HG03196 (cell line): ENCODE data around the gene KLHL40.

Experiments used
- ATAC-seq: cut with Tn5 transposase; IDR thresholded peaks from one replicate; pipeline ENCODE4 v1.9.1; 2021; ENCODE audit not compliant: unreplicated experiment

Gene KLHL40

DNA sequence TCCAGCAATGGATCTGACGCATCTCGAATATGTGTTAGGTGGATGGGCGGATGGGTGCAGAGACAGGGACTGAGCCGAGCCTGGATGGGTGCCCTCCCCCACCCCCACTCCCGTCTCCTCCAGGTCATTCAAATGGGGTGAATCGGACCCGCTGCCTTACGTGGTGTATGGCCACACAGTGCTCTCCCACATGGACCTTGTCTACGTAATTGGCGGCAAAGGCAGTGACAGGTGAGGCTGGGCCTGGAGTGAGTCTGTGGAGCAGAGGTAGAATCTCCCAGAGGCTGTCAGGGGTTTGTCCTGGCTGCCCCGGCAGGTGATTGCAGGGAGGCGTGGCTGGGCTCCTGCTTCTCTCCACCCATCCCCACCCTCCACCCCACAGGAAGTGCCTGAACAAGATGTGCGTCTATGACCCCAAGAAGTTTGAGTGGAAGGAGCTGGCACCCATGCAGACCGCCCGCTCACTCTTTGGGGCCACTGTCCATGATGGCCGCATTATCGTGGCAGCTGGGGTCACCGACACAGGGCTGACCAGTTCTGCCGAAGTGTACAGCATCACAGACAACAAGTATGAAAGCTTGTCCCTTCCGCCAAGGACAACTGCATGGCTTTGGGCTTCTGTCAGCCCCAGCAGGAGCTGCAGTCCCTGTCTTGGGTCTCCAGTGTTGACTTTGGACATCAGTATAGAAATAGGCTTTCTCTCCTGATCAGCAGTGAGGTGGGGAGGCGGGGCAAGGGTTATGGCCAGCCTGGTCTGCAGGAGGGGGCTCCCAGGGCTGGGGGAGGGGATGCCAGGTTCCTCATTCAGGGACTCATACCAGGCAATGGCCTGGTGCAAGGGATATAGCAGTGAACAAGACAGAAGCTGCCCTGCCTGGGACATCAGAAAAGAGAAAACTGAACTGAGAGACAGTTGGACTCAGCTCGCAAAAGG is 3.4 kb downstream of the KLHL40 start:
- ATAC-seq, result no peak

GRCh38 chr3:42689421-42690014 is 4.2 kb downstream of the KLHL40 start:
- ATAC-seq, result no peak

GRCh38 chr3:42690191-42690590 is 4.9 kb downstream of the KLHL40 start:
- no peak for ATAC-seq

GRCh38 chr3:42690766-42691680 is 5.7 kb downstream of the KLHL40 start:
- ATAC-seq, result no peak

DNA sequence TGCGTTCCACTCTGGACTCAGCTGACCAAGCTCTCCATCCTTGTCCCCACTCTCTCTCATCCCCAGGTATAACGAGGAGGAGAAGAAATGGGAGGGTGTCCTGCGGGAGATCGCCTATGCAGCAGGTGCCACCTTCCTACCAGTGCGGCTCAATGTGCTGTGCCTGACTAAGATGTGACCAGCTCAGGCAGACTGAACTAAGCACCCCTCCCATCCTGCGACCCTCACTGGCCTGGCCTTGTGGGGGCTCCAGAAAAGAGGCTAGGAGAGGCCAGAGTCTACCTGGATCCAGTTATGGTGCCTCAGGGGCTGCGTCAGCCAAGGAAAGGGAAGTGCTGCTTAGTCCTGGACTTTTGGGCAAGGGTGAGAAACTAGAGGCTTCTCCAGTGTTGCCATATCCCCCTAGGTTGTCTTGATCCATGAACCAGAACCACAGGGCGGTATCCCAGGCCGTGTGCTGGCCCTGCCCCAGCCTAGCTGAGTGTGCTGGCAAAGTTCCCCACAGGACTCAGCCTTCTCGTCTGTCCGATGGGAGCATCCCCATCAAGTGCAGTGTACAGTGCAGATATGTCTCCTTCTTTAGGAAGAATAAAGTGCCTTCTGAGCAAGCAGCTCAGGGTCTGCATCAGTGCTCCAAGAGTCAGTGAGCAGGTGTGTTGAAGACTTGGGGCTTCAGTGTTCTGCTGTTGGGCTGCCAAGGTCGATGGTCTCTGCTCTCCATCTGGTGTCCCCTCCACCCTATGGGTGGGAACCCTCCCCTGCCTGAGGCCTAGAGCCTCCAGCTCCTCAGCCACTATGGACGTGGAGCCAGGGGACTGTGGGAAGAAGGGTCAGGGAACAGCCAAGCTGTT is 6.7 kb downstream of the KLHL40 start:
- ATAC-seq, result no peak

- no peak for ATAC-seq
These were observed 7.6 kb downstream of the KLHL40 start for GRCh38 chr3:42692667-42693529.

GRCh38 chr3:42693530-42693930 is 8.2 kb downstream of the KLHL40 start:
- ATAC-seq, result no peak

DNA sequence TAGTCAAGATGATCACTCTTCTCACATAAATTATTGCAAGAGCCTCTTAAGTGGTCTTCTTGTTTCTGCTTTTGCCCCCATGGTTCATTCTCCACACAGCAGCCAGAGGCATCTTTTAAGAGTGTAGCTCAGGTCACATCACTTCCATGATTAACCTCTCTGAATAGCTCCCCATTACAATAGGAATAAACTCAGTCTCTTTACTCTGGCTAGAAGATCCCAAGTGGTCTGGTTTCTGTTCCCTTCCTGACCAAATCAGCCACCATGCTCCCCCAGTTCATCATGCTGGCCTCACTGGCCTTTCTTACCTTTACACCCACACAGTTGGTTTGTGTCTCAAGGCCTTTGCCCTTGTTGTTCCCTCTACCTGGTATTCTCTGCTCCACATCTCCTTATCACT is 9.0 kb downstream of the KLHL40 start:
- ATAC-seq, result no peak

- ATAC-seq, result no peak
These were observed 11.3 kb downstream of the KLHL40 start for GRCh38 chr3:42696356-42697288.

GRCh38 chr3:42697289-42698051 is 12.1 kb downstream of the KLHL40 start:
- ATAC-seq, result no peak

DNA sequence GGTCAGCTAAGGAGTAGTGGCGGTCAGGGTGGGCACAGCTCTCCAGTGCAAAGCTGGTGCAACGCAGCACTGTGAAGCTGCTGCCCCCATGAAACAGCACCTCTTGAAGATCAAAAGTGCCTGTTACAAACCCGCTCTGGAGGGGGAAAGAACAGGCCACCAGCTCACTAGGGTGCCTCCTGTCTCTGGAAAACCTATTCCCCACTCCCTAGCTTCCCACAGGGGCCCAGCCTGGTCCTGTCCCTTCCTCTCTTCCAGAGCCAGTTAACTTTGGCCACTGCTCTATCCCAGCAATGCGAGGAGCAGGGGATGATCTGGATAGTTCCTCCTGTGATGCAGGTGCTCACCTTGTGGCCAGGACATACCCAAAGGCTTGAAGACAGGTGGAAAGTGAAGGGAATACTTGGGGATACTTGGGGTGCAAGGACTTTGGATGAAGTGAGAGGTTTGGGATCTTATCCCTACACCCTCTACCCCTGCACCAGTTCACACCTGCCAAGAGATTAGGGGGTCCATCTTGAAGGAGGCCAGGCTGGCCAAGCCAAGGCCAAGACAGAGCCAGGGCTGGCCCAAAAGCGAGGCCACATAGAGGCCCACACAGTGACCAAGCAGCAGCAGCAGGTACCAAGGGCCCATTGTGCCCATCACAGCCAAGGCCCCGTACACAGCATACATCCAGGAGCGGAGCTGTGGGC is 13.0 kb downstream of the KLHL40 start:
- no peak for ATAC-seq

GRCh38 chr3:42698911-42699230 is 13.5 kb downstream of the KLHL40 start:
- no peak for ATAC-seq

DNA sequence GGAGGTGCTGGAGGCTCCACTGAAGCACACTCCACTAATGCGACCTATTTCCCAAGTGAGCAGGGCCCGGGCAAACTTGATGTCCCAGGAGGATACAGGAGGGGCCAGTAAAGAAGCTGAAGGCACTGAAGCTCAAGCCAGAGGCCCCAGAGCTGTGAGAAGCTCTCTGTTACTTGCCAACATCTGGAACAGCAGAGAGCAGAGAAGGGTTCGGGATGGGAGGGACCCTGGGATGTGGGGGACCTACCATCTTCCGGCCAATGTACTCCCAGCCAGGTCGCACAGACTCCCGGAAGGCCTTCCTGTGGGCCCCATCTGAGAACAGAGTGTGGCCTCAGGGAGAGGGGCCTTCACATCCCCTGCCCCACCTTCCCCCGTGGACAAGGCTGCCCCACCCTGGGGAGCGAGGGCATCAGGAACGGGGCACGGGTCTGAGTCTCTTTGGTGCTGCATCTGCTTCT is 14.2 kb downstream of the KLHL40 start:
- ATAC-seq, result no peak

GRCh38 chr3:42700366-42701288 is 15.3 kb downstream of the KLHL40 start:
- no peak for ATAC-seq

DNA sequence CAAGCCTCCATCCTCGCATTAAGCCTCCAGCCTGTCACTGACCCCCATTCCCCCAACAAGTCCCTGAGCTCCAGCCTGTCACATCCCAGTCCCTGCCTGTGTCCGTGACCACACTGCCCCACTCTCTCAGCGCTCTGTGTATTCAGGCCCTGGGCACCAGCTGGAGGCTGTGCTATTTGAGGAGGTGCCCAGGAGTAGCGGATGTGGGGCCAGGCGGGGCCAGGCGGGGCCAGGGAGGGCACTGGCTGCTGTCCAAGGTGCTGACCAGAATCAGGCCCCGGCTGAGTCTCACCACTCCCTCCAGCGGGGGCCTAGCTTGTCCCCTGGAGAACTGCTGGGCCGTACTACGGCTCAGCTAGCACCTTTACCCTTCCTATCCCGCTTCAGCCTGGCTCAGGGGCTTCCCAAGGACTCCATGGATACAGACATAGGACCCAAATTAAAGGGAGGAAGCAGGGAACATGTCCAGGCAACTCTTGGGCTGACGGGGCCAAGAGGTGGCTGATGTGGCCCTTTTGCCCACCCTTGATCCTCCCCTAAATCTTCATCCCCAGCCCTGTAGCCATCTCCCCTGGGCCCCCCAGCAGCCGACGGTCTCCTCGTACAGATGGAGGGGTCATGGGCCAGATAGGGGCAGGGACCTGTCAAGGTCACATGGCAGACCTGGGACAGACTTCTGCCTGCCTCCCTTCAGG is 16.2 kb downstream of the KLHL40 start:
- no peak for ATAC-seq
